Measurements from ENCODE around the gene NCAM2.

Gene NCAM2

DNA sequence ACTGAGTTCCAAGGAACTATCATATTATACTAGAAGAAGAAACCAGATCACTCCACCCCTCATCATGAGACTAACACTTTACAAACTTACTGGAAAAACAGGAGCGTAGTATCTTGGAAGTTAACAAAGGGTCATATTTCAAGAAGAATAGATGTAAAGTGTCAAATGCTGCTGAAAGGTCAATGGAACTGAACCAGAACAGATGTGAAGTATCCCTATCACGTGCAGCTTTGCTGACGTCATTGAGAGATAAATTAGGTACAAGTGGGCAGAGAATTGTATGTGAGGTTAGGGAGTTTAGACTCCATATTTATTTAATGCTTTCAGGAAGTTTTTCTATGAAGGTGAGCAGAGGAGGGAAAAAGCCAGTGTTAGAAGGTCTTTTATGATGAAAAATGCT, 483.0 kb downstream of the NCAM2 start:
- no peak for DNase-seq (ENCODE audit: low read depth)
- no peak overlapping the region for H3K4me3 ChIP-seq (ENCODE audit: low read depth, low read length)

GRCh38 chr21:21508859-21509258, 510.6 kb downstream of the NCAM2 start:
- no peak overlapping the region for H3K4me3 ChIP-seq (ENCODE audit: low read depth, low read length)
- no peak for DNase-seq (ENCODE audit: low read depth)

DNA sequence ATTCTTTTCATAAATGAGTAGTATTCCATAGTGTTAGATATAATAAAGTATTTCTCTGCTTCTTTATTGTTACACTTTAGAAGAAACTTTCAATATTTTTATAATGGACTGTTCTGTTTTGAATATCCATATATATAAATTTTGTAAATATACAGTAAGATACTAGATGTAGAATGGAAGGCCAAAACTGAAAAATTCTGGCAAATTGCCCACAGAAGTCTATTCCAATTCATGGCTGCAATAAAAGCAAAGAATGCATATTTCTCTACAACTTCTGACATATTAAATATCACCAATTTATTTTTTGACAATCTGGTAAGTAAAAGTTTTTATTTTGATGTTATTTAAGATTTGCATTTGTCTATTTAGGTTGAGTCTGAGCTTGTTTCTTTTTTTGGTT, 532.5 kb downstream of the NCAM2 start:
- DNase-seq (ENCODE audit: low read depth) = no peak
- H3K4me3 ChIP-seq (ENCODE audit: low read depth, low read length) = no peak overlapping the region

DNA sequence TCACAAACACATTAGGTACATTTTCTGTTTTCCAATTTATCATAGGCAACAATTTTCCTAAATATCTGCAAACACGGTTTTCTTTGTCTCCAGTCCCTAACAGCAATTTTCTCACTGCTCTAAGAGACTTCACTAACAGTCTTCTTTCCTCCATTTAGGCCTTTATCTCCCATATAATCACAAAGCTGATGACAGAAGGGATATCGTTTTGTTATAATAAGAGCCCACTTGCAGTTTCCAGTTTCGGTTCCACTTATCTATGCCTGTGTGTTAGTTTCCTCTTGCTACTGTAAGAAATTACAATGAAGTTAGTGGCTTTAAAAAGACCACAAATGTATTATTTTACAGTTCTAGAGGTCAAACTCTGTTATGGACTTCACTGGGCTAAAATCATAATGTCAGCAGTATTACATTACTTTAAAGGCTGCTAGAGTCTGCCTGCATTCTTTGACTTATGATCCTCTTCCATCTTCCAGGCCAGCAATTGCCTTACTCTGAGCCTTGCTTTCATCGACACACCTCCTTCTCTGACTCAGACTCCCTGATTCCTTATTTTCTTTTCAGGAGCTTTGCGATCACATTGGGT, 549.3 kb downstream of the NCAM2 start:
- no peak for DNase-seq (ENCODE audit: low read depth)
- H3K4me3 ChIP-seq (ENCODE audit: low read depth, low read length) = no peak overlapping the region

DNA sequence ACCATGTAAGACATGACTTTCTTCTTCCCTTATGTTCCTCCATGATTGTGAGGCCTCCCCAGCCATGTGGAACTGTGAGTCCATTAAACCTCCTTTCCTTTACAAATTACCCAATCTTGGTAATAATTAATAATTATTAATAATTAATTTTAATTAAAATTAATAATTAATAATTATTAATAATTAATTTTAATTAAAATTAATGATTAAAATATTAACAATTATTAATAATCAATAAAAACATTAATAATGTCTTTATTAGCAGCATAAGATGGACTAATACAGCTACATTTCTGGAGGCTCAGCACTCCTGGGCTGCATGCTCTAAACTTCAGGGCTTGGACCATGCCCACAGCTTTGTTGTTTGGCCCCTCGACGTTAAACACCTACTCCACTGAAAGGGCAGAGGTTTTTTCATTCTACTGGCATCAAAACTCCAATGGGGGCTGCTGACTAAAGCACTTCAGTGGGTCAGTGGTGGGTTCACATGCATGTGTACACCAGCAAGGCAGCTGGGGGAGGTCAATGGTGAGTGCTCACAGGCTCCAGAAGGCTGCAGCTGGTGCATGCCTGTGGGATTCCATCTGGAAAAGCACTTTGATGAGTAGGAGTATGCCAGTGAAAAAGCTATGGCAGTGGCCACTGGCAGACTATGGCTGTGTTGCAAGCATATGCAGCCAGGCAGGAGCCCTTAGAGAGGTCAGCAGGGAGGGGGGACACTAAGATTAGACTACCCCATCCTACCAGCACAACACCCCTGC, 561.3 kb downstream of the NCAM2 start:
- H3K4me3 ChIP-seq (ENCODE audit: low read depth, low read length) = no peak overlapping the region

More for the DNA sequence above, 561.3 kb downstream of the NCAM2 start:
- peak; percentile 3 for DNase-seq (ENCODE audit: low read depth)
